GM12878 (cell line): ENCODE data around the gene FBXO17. TPM values are rescaled to one million over a fixed set of nuclear protein-coding genes. Genes with fewer than 3 reads are reported as not detected.

ENCODE experiments used
- BHLHE40 ChIP-seq, 2 experiments: fragments of 450-650 bp in 1 of 2; IDR thresholded peaks; 2 replicates each; pipeline ENCODE4 v1.6.1; 2011 to 2017; ENCODE audit warnings: low read depth in 2 of 2, borderline replicate concordance in 1 of 2, improper control_type of control experiment in 1 of 2, low read length in 1 of 2, mild to moderate bottlenecking in 1 of 2
- CREB1 ChIP-seq: IDR thresholded peaks from 2 replicates; pipeline ENCODE4 v1.6.1; 2012; ENCODE audit warnings: low read depth, mild to moderate bottlenecking, inconsistent platforms
- CUX1 ChIP-seq: IDR thresholded peaks from 2 replicates; pipeline ENCODE4 v1.6.1; 2012; ENCODE audit warnings: improper control_type of control experiment, low read depth, low read length; ENCODE audit not compliant: insufficient replicate concordance
- ESRRA ChIP-seq: IDR thresholded peaks from 2 replicates; pipeline ENCODE4 v1.6.1; 2012; ENCODE audit warnings: mild to moderate bottlenecking, low read length, improper control_type of control experiment
- HDAC2 ChIP-seq: fragments of 200-600 bp; sonication (generic); IDR thresholded peaks from 2 replicates; pipeline ENCODE4 v1.6.1; 2017
- KLF5 ChIP-seq: fragments of 450-650 bp; IDR thresholded peaks from 2 replicates; pipeline ENCODE4 v1.6.1; 2014; ENCODE audit warnings: mild to moderate bottlenecking; ENCODE audit not compliant: partially characterized antibody
- MEF2B ChIP-seq: fragments of 450-650 bp; IDR thresholded peaks from 2 replicates; pipeline ENCODE4 v1.6.1; 2018; ENCODE audit warnings: mild to moderate bottlenecking, moderate library complexity; ENCODE audit not compliant: partially characterized antibody, poor library complexity, severe bottlenecking
- PAX5 ChIP-seq: IDR thresholded peaks from 2 replicates; pipeline ENCODE4 v1.6.1; 2011; ENCODE audit warnings: low read depth, low read length, borderline replicate concordance
- POU2F2 ChIP-seq: IDR thresholded peaks from 3 replicates; pipeline ENCODE4 v1.6.1; 2011; ENCODE audit warnings: low read depth, mild to moderate bottlenecking, low read length, borderline replicate concordance
- RB1 ChIP-seq: fragments of 450-650 bp; formaldehyde crosslinking; IDR thresholded peaks from 2 replicates; pipeline ENCODE4 v1.6.1; 2017; ENCODE audit warnings: mild to moderate bottlenecking, borderline replicate concordance
- SIX5 ChIP-seq: IDR thresholded peaks from 2 replicates; pipeline ENCODE4 v1.6.1; 2011; ENCODE audit warnings: mild to moderate bottlenecking, low read depth, low read length, moderate library complexity; ENCODE audit not compliant: severe bottlenecking
- SP1 ChIP-seq: IDR thresholded peaks from one replicate; pipeline ENCODE4 v1.6.1; 2011; ENCODE audit warnings: low read depth, low read length
- SREBF1 ChIP-seq: IDR thresholded peaks from 2 replicates; pipeline ENCODE4 v1.6.1; 2012; ENCODE audit warnings: mild to moderate bottlenecking, low read length
- SREBF2 ChIP-seq: IDR thresholded peaks from 2 replicates; pipeline ENCODE4 v1.6.1; 2012; ENCODE audit warnings: mild to moderate bottlenecking, low read length
- YY1 ChIP-seq: IDR thresholded peaks from 2 replicates; pipeline ENCODE4 v1.6.1; 2011; ENCODE audit warnings: low read depth, mild to moderate bottlenecking, low read length
- ZSCAN29 ChIP-seq: fragments of 450-650 bp; IDR thresholded peaks from 2 replicates; pipeline ENCODE4 v1.6.1; 2017; ENCODE audit warnings: mild to moderate bottlenecking, moderate library complexity
- polyA plus RNA-seq, 11 experiments: library from polyadenylated mRNA; depleted of rRNA in 4 of 11; unstranded in 6 of 11; stranded (reverse) in 5 of 11; fragments of >200 nt; fragmentation: Nextera tagmentation in 4 of 11; fragmentation: Illumina TruSeq in 1 of 11; extraction: Ambion mirVana in 4 of 11; extraction: Trizol in 1 of 11; gene quantifications; 1 replicate in 1 of 11; 2 replicates in 10 of 11; pipeline versions ENCODE4 v1.2.1 to v1.2.3, GENCODE V29; 2011 to 2016; ENCODE audit warnings: inconsistent platforms in 2 of 11, missing spikeins in 2 of 11, low read depth in 1 of 11
- total RNA-seq, 4 experiments: library from RNA; depleted of rRNA in 3 of 4; stranded (reverse); fragments of >200 nt in 3 of 4; fragmentation: Illumina TruSeq in 1 of 4; extraction: Trizol in 1 of 4; gene quantifications; 2 replicates each; pipeline versions ENCODE4 v1.2.1 to v1.2.3, GENCODE V29; 2013 to 2021
- TF ChIP-seq, protein P1 (sequence below): fragments of 450-650 bp; IDR thresholded peaks from 2 replicates; pipeline ENCODE4 v1.6.1; 2017; ENCODE audit warnings: mild to moderate bottlenecking, moderate library complexity

Gene FBXO17
- total and polyA plus RNA-seq, 10 of the 15 experiments (the other 5 are each of a cell fraction or from before 2014, with no cell fraction given) = 2.2 to 11.1 (median 5.3) TPM

GRCh38 chr19:38977445-38978325 is 2.1 kb upstream of the FBXO17 start (continued):
- TF ChIP-seq MEF2B = peak; percentile 44
- TF ChIP-seq YY1 = no peak
- TF ChIP-seq CUX1 = no peak
- no peak for TF ChIP-seq SREBF1
- no peak for TF ChIP-seq ESRRA
- TF ChIP-seq HDAC2 = no peak
- TF ChIP-seq PAX5 = peak; percentile 56
- TF ChIP-seq ZSCAN29 = no peak
- 0 out of 3 replicates have a peak, but pooled peaks have one; percentile 17 for TF ChIP-seq POU2F2
- TF ChIP-seq SP1 = no peak
- TF ChIP-seq SIX5 = no peak
- TF ChIP-seq RB1 = no peak
- TF ChIP-seq KLF5 = no peak
- no peak for TF ChIP-seq CREB1
- TF ChIP-seq, protein P1, sequence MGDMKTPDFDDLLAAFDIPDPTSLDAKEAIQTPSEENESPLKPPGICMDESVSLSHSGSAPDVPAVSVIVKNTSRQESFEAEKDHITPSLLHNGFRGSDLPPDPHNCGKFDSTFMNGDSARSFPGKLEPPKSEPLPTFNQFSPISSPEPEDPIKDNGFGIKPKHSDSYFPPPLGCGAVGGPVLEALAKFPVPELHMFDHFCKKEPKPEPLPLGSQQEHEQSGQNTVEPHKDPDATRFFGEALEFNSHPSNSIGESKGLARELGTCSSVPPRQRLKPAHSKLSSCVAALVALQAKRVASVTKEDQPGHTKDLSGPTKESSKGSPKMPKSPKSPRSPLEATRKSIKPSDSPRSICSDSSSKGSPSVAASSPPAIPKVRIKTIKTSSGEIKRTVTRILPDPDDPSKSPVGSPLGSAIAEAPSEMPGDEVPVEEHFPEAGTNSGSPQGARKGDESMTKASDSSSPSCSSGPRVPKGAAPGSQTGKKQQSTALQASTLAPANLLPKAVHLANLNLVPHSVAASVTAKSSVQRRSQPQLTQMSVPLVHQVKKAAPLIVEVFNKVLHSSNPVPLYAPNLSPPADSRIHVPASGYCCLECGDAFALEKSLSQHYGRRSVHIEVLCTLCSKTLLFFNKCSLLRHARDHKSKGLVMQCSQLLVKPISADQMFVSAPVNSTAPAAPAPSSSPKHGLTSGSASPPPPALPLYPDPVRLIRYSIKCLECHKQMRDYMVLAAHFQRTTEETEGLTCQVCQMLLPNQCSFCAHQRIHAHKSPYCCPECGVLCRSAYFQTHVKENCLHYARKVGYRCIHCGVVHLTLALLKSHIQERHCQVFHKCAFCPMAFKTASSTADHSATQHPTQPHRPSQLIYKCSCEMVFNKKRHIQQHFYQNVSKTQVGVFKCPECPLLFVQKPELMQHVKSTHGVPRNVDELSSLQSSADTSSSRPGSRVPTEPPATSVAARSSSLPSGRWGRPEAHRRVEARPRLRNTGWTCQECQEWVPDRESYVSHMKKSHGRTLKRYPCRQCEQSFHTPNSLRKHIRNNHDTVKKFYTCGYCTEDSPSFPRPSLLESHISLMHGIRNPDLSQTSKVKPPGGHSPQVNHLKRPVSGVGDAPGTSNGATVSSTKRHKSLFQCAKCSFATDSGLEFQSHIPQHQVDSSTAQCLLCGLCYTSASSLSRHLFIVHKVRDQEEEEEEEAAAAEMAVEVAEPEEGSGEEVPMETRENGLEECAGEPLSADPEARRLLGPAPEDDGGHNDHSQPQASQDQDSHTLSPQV = no peak
- TF ChIP-seq BHLHE40 (IDR thresholded peaks at IDR 0.05; ENCODE audit: borderline replicate concordance in 1 of 2, low read depth in 2 of 2, low read length in 1 of 2) = peak in 1 of 2 experiments; percentile 33; a peak in 2 of 4 replicates
- TF ChIP-seq SREBF2 = no peak
